Stimulated activated CD4-positive, alpha-beta T cell treated with anti-CD3 and anti-CD28 coated beads, Interleukin-4, amount 100 ng/mL, for 48 hours (primary cell): Measurements from ENCODE around the gene PTPRK.

Experiments used
- DNase-seq, 2 donors: peaks; one replicate each; pipeline ENCODE4 v3.0.0-alpha.2; 2020; ENCODE audit warnings: low read depth in 2 of 2

The PTPRK gene

DNA sequence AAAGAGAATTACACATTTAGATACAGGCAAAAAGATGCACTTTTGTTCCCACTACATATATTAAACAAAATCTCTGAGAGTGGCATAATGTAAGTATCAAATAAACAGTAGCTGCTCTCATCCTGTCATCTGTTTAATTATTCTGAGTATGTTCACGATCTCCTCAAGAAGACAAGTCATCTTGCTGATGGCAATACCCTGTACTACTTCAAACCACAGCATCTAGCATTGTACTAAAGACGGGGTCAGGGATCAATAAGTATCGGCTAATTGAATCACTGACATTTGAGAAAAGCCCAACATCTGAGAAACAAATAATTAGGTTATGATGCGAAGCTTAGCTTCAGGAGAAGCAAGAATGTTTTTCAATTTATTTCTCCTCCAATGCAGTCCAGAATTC is 175.1 kb downstream of the PTPRK start:
- no peak for DNase-seq

DNA sequence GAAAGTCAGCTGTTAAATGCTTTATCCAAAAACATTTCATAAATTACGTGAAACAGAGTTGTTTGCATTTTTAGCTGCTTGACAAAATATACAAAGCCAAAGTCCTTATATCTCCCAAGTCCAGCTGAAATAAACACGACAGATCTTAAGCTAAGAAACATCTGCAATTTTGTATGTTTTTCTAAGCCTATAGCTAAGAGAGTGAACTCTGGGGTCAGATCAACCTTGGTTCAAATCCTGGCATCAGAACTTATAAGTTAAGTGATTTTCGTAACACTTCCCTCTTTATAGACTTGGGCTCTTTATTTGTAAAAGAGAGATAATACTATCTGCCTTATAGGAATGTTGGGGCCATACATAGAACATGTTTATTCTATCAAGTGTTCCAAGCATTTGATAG is 176.7 kb downstream of the PTPRK start:
- DNase-seq, result no peak

DNA sequence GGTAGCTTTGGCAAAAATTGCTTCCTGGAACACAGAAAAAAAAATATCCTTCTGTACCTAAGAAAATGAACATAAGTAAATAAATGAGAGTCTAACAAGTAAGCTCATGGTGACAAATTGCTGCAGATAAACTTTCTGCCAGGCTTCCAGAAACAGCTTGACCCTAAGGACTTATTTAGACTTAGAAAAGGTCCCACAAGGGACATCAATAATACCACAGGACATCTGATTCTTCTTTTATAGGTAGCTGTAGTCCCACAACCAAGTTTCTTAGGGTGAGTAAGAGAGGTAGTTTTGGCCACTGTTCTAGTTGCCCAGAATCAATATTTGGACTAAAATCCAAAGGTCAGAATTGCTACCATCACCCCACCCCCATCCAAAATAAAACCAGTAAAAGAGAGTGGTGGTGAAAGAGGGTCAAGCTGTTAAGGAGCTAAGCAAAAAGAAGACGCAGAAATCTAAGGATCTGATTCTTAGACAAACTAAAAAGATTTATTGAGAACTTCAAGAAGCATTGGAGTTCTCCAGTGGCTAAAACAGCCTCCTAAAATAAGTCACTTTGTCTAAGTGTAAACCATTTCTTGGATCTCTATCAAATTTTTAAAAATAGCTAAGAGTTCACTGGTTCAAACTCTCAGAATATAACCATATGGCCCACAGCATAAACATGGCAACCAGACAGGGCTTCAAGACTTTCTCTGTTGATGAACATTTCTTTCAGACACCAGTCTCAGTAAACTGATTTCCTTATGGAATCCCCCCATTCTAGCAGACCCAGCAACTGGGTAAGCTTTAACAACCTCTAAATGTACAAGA is 180.6 kb downstream of the PTPRK start:
- DNase-seq, result no peak

DNA sequence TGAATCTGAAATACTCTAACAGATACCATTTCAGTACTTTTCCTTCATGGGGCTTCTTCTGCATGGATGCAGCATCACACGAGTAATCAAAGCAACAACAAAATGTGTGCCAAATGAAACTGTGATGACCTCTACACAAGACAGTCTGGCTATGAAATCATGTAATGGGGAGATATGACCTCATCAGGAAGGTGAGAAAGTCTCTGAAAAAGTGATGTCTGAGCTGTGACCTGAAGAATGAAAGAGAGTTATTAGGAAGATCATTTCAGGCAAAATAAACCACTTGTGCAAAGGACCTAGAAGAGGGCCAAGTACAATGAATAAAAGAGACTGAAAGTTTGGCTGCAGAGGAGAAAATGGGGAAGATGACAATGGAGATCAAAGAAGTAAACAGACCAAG is 182.8 kb downstream of the PTPRK start:
- no peak for DNase-seq

DNA sequence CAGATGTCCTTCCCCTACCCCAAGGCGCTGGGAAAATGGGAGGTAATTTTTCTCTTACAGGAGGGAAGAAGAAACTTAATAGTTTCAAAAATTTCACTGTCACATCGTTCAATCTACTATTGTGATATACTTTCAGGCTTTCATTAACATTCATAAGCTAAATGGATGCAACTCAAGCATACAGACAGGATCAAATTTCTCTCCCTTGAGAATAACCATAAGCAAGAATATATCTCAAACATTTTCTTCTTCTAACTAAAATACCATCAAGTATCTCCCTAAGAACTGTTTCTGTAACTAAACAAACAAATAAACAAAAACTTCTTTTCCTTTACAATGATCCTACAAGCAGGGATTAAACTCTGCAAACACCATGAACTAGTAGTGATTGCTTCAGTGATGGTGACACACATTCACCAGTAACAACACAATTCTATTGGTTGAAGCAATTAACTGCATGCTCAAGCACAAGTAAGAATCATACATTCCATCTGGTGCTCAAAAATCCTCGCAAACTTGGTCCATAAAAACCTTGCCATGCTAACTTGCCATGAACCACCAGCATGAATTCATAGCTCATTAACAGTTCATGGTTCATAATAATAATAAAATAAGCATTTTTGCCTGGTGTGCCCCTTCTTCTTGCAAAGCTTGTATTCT is 183.8 kb downstream of the PTPRK start:
- DNase-seq, result no peak

DNA sequence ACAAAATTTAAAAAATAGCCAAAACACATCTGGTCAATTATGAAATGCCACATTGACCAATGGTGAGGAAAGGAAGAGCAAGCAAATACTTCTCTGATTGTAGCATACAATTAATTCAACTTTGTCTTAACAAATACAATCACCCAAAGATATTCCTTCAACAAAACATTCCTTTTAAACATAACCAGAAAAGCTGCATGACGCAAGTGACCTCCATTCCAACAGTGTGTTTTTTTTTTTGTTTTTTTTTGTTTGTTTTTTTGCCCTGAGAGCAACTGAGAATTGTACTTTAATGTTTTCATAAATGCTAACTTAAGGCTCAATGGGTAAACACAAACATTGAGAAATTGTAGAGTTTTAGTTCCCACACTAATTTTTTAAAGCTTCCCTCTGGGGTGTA is 184.4 kb downstream of the PTPRK start:
- no peak for DNase-seq

DNA sequence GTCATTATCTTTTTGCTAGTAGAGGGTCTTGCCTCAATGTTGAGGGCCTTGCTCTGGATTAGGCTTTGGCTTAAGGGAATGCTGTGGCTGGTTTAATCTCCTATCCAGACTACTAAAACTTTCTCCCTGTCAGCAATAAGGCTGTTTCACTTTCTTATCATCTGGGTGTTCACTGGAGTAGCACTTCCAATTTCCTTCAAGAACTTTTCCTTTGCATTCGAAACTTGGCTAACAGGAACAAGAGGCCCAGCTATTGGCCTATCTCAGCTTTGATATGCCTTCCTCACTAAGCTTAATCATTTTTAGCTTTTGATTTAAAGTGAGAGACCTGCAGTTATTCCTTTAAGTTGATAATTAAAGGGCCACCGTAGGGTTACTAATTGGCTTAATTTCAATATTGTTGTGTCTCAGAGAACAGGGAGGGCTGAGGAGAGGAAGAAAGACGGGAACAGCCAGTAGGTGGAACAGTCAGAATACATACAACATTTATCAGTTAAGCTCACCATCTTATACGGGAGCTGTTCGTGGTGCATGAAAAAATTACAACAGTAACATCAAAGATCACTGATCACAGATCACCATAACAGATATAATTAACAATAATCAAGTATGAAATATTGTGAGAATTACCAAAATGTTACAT is 186.7 kb downstream of the PTPRK start:
- DNase-seq, result no peak

GRCh38 chr6:128327890-128328289 is 192.5 kb downstream of the PTPRK start:
- DNase-seq, result peak in 1 of 2 donors; percentile 4

GRCh38 chr6:128323011-128323410 is 197.4 kb downstream of the PTPRK start:
- DNase-seq, result no peak

DNA sequence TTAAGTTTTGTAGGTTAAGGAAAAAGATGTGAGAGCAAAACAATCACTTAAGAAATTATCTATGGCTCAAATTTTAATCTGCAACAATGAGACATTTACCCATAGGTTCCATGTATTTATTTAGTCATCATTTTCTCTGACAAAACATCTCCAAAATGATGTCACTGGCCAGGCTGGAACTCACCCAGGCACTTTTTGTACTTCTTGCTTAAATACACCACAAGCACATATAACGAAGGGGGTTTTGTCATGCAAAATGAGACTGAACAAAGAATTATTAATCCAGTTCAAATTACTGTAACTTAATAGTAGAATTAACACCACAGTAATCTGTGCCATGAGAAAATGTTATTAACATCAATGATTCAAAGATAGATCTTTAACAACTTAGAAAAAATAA is 200.5 kb downstream of the PTPRK start:
- DNase-seq, result no peak

DNA sequence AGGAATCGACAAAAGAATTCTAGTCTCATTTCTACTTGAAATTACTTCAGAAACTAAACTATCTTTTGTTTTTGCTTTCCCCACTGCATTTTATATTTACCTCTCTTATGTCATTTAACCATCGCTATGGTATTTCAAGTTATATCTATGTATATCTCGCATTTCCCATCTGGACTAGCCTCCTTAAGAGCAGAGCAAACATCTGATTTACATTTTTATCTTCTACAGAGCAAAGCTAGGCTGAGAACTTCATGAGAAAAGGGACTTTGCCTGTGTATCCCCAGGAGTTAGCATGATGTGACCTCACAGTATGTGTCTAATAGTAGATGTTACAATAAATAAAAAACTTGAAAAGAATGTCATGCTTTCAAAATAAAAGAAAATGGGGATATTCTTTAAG is 201.2 kb downstream of the PTPRK start:
- DNase-seq, result no peak

DNA sequence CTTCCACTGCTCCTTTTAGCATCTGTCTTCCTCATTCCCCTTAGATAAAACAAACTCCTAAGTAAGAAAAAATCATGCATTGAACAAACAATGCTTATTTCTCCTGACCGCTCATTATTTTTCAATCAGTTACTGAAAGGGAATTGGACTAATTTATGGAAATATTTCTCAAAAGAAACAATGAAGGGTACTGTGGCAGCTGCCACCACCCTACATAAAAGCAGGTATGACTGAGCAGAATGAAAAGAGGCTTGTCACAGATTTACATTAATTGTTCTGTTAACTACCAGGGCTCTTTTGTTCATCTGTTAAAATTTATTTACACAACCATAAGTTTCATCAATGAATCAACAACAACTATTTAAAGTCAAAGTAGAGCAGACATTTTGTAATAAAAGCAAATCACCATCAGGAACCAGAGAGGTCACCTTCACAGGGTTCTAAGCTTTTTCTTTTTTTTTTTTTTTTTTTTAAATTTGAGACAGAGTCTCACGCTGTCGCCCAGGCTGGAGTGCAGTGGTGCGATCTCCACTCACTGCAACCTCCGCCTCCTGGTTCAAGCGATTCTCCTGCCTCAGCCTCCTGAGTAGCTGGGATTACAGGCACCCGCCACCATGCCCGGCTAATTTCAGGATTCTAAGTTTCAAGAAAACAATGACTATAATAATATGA is 204.0 kb downstream of the PTPRK start:
- no peak for DNase-seq

- DNase-seq, result no peak
Measured at GRCh38 chr6:128314190-128314589, 206.2 kb downstream of the PTPRK start.

DNA sequence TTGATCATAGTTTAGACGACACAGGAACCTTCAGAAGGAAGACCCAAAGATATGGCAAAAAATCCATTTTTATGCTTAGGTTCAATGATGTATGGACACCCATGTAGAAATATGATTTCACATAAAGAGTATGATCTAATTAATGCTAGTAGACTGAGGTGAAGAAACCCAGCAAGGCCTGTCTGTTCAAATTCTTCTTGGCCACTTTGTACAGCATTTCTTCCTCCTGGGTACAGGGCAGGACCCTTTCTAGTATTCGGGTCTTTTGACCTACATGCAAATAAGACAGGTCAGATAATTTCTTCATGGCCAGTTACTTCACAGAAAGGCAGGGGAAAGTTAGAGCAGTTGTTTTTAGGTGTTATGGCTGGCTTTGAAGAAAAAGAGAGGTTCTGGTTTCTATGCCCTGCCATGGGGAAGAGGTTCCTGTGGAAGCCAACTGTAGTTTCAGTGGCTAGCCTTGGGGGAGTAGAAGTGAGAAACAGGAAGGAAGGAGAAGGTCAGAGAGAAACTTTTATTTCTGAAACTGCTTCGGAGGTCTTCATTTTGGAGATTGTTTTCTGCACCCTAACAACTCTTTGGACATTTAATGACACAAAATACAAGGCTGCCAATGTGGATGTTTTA is 208.3 kb downstream of the PTPRK start:
- no peak for DNase-seq

DNA sequence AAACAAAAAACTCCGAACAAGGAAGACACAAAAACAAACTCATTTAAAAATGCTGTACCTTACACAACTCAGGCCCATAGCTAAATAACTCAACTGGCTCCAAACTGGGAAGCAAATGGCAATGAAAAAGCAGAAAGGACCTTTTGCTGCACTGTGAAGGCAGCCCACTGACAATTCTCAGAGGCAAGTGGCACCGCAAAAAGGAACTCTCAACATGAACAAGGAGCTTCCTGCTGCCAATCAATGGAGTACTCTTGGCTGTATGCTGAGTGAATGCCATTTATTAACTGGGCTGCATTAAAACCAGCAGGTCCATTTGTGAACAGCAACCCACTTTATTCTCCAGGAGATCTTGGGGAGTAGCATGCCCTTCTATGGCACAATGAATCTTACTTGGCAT is 209.9 kb downstream of the PTPRK start:
- no peak for DNase-seq

DNA sequence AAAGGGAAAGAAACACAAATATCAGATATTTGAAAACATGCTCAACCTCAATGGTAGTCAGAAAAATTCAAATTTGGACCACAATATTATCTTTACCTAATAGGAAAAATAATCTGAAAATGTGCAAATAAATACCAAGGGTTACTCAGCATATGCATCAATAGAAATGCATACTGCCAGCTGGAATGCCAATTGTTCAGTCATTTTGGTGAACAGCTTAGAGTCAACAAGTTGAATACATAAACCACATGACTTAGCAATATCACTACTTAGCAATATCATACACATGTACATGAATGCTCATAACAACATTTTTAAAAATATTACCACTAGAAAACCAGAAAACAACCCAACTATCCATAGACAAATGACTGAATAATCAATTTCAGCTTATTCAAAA is 212.7 kb downstream of the PTPRK start:
- no peak for DNase-seq

DNA sequence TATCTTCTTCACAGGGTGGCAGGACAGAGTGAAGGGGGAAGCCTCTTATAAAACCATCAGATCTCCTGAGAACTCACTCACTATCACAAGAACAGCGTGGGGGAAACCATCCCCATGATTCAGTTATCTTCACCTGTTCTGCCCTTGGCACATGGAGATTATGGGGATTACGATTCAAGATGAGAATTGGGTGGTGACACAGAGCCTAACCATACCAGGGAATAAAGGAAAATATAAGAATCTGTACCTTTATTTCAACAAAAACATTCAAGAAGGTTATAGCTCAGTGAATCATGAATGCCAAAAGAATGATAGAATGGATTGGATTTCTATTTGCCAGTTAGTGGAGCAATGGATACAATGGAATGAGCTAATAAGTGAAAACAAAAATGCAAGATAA is 214.4 kb downstream of the PTPRK start:
- no peak for DNase-seq

- DNase-seq, result no peak
Measured at GRCh38 chr6:128305228-128305627, 215.2 kb downstream of the PTPRK start.

GRCh38 chr6:128303870-128304269 is 216.5 kb downstream of the PTPRK start:
- no peak for DNase-seq

GRCh38 chr6:128302942-128303341 is 217.5 kb downstream of the PTPRK start:
- no peak for DNase-seq

- no peak for DNase-seq
Measured at GRCh38 chr6:128295670-128296069, 224.7 kb downstream of the PTPRK start.

GRCh38 chr6:128290221-128290620 is 230.2 kb downstream of the PTPRK start:
- DNase-seq, result no peak
